ENCODE measurements around the gene SPPL2C.

- TF ChIP-seq, protein P1, sequence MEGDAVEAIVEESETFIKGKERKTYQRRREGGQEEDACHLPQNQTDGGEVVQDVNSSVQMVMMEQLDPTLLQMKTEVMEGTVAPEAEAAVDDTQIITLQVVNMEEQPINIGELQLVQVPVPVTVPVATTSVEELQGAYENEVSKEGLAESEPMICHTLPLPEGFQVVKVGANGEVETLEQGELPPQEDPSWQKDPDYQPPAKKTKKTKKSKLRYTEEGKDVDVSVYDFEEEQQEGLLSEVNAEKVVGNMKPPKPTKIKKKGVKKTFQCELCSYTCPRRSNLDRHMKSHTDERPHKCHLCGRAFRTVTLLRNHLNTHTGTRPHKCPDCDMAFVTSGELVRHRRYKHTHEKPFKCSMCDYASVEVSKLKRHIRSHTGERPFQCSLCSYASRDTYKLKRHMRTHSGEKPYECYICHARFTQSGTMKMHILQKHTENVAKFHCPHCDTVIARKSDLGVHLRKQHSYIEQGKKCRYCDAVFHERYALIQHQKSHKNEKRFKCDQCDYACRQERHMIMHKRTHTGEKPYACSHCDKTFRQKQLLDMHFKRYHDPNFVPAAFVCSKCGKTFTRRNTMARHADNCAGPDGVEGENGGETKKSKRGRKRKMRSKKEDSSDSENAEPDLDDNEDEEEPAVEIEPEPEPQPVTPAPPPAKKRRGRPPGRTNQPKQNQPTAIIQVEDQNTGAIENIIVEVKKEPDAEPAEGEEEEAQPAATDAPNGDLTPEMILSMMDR (conservative IDR thresholded peaks at IDR 0.05), result no peak
- TF ChIP-seq ZFX (IDR thresholded peaks at IDR 0.05), result no peak
These were observed 25.1 kb downstream of the SPPL2C start for GRCh38 chr17:45869676-45870341.
